Neural cell (in vitro differentiated cells): Measurements from ENCODE around the gene RILP. TPM values are rescaled to one million over a fixed set of nuclear protein-coding genes. Genes with fewer than 3 reads are reported as not detected.

Experiments used
- H2AFZ ChIP-seq: fragments of 200-600, 300-800 bp; sonication (generic), shearing (Covaris generic); 2 replicates; pipeline ENCODE4 v1.6.0; 2014; ENCODE audit warnings: low read depth, mild to moderate bottlenecking, antibody characterized with exemption, low read length, moderate library complexity
- H3F3A ChIP-seq: fragments of 200-600 bp; shearing (Covaris generic); 2 replicates; pipeline ENCODE4 v1.6.1; 2016; ENCODE audit warnings: mild to moderate bottlenecking, moderate library complexity, mixed read lengths, antibody characterized with exemption, low read length; ENCODE audit not compliant: insufficient read depth, poor library complexity, severe bottlenecking
- H3K27ac ChIP-seq: fragments of 200-600, 300-800 bp; sonication (generic), shearing (Covaris generic); 2 replicates; pipeline ENCODE4 v1.5.1; 2014; ENCODE audit warnings: mild to moderate bottlenecking, low read length, moderate library complexity
- H3K27me3 ChIP-seq: fragments of 300-800, 200-600 bp; sonication (generic), shearing (Covaris generic); 2 replicates; pipeline ENCODE4 v1.6.0; 2014; ENCODE audit warnings: mild to moderate bottlenecking, low read depth, low read length, moderate library complexity; ENCODE audit not compliant: insufficient read depth
- H3K36me3 ChIP-seq: fragments of 300-800, 200-600 bp; sonication (generic), shearing (Covaris generic); 2 replicates; pipeline ENCODE4 v1.5.1; 2014; ENCODE audit warnings: mild to moderate bottlenecking, antibody characterized with exemption, low read length, moderate library complexity; ENCODE audit not compliant: insufficient read depth
- H3K4me2 ChIP-seq: fragments of 300-800, 200-600 bp; sonication (generic), shearing (Covaris generic); 2 replicates; pipeline ENCODE4 v1.6.0; 2014; ENCODE audit warnings: mild to moderate bottlenecking, low read length
- H3K4me3 ChIP-seq: fragments of 300-800, 200-600 bp; sonication (generic), shearing (Covaris generic); 2 replicates; pipeline ENCODE4 v1.5.1; 2014; ENCODE audit warnings: mild to moderate bottlenecking, low read length, moderate library complexity
- H3K79me2 ChIP-seq: fragments of 200-600 bp; shearing (Covaris generic); replicated peaks from 2 replicates; pipeline ENCODE4 v1.6.0; 2014; ENCODE audit warnings: mild to moderate bottlenecking, low read length, moderate library complexity; ENCODE audit not compliant: insufficient read depth
- H3K9ac ChIP-seq: fragments of 300-800, 200-600 bp; sonication (generic), shearing (Covaris generic); 2 replicates; pipeline ENCODE4 v1.6.1; 2016; ENCODE audit warnings: mild to moderate bottlenecking, low read length, mixed read lengths
- H3K9me2 ChIP-seq: fragments of 200-600 bp; shearing (Covaris generic); 2 replicates; pipeline ENCODE4 v1.6.1; 2016; ENCODE audit warnings: mild to moderate bottlenecking, low read length, mixed read lengths; ENCODE audit not compliant: insufficient read depth
- H3K9me3 ChIP-seq: fragments of 200-600, 300-800 bp; sonication (generic), shearing (Covaris generic); 2 replicates; pipeline ENCODE4 v1.6.1; 2016; ENCODE audit warnings: mild to moderate bottlenecking, mixed run types, low read length, moderate library complexity, mixed read lengths
- H4K20me1 ChIP-seq: fragments of 200-600 bp; shearing (Covaris generic); 2 replicates; pipeline ENCODE4 v1.6.1; 2016; ENCODE audit warnings: mild to moderate bottlenecking, mixed run types; ENCODE audit not compliant: insufficient read depth
- EP300 ChIP-seq: fragments of 450-650 bp; conservative IDR thresholded peaks from 2 replicates; pipeline ENCODE4 v1.6.1; 2014; ENCODE audit warnings: antibody characterized with exemption, mild to moderate bottlenecking, moderate library complexity; ENCODE audit not compliant: poor library complexity, severe bottlenecking
- EZH2 ChIP-seq: fragments of 200-600, 300-800 bp; shearing (Covaris generic), sonication (generic); IDR thresholded peaks from 2 replicates; pipeline ENCODE4 v1.6.1; 2014; ENCODE audit warnings: antibody characterized with exemption, low read length, borderline replicate concordance, mild to moderate bottlenecking; ENCODE audit not compliant: insufficient read depth, poor library complexity, severe bottlenecking
- MXI1 ChIP-seq: fragments of 450-650 bp; conservative IDR thresholded peaks from 2 replicates; pipeline ENCODE4 v1.6.1; 2014; ENCODE audit warnings: antibody characterized with exemption, mild to moderate bottlenecking; ENCODE audit not compliant: poor library complexity, severe bottlenecking
- POLR2AphosphoS5 ChIP-seq: IDR thresholded peaks from 2 replicates; pipeline ENCODE4 v1.6.1; 2012
- RAD21 ChIP-seq: fragments of 450-650 bp; conservative IDR thresholded peaks from 2 replicates; pipeline ENCODE4 v1.6.1; 2014; ENCODE audit warnings: antibody characterized with exemption, mild to moderate bottlenecking, moderate library complexity
- SMC3 ChIP-seq: fragments of 450-650 bp; conservative IDR thresholded peaks from 2 replicates; pipeline ENCODE4 v1.6.1; 2014; ENCODE audit warnings: antibody characterized with exemption, mild to moderate bottlenecking, moderate library complexity; ENCODE audit not compliant: poor library complexity
- TAF1 ChIP-seq: IDR thresholded peaks from 2 replicates; pipeline ENCODE4 v1.6.1; 2012; ENCODE audit warnings: low read depth
- polyA plus RNA-seq: library from polyadenylated mRNA; depleted of rRNA; stranded (reverse); fragments of >200 nt; gene quantifications from 2 replicates; pipeline ENCODE4 v1.2.3, GENCODE V29; 2014
- TF ChIP-seq, protein P1 (sequence below): IDR thresholded peaks from 2 replicates; pipeline ENCODE4 v1.6.1; 2012; ENCODE audit warnings: borderline replicate concordance
- TF ChIP-seq, protein P2 (sequence below): fragments of 450-650 bp; IDR thresholded peaks from 2 replicates; pipeline ENCODE4 v1.5.1; 2014; ENCODE audit warnings: antibody characterized with exemption, mild to moderate bottlenecking, moderate library complexity; ENCODE audit not compliant: poor library complexity, severe bottlenecking

Gene RILP
- polyA plus RNA-seq, 1 donor from 2014 or later, result 7.5 TPM

DNA sequence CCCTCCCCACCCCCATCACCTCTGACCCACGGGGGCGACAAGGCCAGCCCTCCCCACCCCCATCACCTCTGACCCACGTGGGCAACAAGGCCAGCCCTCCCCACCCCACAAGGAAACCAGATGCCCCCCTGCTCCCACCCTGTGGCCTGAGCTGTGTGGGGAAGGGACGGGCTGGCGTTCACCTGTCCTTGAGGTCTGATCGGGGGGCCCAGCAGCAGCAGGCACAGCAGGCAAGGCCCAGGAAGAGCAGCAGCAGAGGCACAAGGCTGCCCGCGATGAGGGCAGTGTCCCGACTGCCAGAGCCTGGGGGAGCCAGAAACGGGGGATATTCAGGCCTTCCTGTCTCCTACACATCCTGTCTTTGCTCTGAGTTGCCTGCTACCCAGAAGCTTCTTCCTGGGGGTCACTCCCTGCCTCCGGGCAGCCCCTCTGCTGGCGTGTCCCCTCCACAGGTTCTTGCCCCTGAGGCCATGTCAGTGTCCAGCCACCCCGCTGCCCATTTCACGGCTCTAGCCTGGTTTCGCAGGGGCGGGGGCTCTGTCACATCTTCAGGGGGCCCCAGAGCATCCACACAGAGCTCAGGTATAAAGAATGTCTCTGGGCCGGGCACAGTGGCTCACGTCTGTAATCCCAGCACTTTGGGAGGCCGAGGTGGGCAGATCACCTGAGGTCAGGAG lies 10.9 kb downstream of the RILP start:
- TF ChIP-seq EP300 (no peak), TAF1 (no peak), RAD21 (no peak), SMC3 (no peak), EZH2 (no peak), POLR2AphosphoS5 (no peak), MXI1 (no peak)
- TF ChIP-seq, protein P1, sequence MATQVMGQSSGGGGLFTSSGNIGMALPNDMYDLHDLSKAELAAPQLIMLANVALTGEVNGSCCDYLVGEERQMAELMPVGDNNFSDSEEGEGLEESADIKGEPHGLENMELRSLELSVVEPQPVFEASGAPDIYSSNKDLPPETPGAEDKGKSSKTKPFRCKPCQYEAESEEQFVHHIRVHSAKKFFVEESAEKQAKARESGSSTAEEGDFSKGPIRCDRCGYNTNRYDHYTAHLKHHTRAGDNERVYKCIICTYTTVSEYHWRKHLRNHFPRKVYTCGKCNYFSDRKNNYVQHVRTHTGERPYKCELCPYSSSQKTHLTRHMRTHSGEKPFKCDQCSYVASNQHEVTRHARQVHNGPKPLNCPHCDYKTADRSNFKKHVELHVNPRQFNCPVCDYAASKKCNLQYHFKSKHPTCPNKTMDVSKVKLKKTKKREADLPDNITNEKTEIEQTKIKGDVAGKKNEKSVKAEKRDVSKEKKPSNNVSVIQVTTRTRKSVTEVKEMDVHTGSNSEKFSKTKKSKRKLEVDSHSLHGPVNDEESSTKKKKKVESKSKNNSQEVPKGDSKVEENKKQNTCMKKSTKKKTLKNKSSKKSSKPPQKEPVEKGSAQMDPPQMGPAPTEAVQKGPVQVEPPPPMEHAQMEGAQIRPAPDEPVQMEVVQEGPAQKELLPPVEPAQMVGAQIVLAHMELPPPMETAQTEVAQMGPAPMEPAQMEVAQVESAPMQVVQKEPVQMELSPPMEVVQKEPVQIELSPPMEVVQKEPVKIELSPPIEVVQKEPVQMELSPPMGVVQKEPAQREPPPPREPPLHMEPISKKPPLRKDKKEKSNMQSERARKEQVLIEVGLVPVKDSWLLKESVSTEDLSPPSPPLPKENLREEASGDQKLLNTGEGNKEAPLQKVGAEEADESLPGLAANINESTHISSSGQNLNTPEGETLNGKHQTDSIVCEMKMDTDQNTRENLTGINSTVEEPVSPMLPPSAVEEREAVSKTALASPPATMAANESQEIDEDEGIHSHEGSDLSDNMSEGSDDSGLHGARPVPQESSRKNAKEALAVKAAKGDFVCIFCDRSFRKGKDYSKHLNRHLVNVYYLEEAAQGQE, result no peak
- TF ChIP-seq, protein P2, sequence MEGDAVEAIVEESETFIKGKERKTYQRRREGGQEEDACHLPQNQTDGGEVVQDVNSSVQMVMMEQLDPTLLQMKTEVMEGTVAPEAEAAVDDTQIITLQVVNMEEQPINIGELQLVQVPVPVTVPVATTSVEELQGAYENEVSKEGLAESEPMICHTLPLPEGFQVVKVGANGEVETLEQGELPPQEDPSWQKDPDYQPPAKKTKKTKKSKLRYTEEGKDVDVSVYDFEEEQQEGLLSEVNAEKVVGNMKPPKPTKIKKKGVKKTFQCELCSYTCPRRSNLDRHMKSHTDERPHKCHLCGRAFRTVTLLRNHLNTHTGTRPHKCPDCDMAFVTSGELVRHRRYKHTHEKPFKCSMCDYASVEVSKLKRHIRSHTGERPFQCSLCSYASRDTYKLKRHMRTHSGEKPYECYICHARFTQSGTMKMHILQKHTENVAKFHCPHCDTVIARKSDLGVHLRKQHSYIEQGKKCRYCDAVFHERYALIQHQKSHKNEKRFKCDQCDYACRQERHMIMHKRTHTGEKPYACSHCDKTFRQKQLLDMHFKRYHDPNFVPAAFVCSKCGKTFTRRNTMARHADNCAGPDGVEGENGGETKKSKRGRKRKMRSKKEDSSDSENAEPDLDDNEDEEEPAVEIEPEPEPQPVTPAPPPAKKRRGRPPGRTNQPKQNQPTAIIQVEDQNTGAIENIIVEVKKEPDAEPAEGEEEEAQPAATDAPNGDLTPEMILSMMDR, result no peak
- Histone ChIP-seq H3K79me2 (no peaks in the 10 kb centered on the region), H3K27ac (no peak overlapping the region), H3K9me2 (no peaks in the 10 kb centered on the region), H3F3A (no peaks in the 10 kb centered on the region), H2AFZ (no peak overlapping the region), H4K20me1 (no peaks in the 10 kb centered on the region), H3K27me3 (peaks cover 3% of the 10 kb centered on the region), H3K36me3 (no peaks in the 10 kb centered on the region), H3K4me3 (no peak overlapping the region), H3K4me2 (no peak overlapping the region), H3K9me3 (no peaks in the 10 kb centered on the region), H3K9ac (peak overlapping the region; percentile 45)

DNA sequence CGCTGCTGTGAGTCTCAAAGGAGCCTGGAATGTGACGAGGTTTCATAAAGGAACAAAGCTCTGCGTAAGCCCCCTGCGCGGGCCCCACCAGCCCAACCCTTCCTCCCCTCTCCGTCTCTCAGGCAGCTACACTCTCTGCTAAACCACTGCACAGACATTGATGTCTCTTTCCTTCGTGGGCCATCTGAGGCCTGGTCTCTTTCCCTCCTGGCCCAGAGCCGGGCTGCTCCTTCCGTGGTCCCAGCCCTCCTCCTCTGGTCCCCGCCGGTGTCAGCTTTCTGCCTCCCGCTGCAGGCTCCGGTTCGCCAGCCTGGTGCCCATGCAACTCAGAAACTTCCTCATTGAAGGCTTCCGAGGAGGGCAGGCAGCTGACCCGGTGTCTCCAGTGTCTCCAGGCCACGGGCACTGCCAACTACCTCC lies 11.5 kb downstream of the RILP start:
- no peaks in the 10 kb centered on the region for H3K79me2 ChIP-seq
- H3K9ac ChIP-seq, result peak overlapping the region; percentile 45
- peak overlapping the region; percentile 24 for H3K27ac ChIP-seq
- H3K9me3 ChIP-seq, result no peaks in the 10 kb centered on the region
- no peaks in the 10 kb centered on the region for H4K20me1 ChIP-seq
- TF ChIP-seq RAD21 (no peak), EZH2 (no peak), TAF1 (no peak), POLR2AphosphoS5 (peak; percentile 10), MXI1 (no peak), EP300 (no peak), SMC3 (no peak)
- TF ChIP-seq, protein P2, result no peak
- TF ChIP-seq, protein P1, result peak; percentile 32
- H3K4me3 ChIP-seq, result no peak overlapping the region
- H3K9me2 ChIP-seq, result no peaks in the 10 kb centered on the region
- no peaks in the 10 kb centered on the region for H3F3A ChIP-seq
- H2AFZ ChIP-seq, result no peak overlapping the region
- no peaks in the 10 kb centered on the region for H3K36me3 ChIP-seq
- H3K4me2 ChIP-seq, result no peak overlapping the region
- H3K27me3 ChIP-seq, result peaks cover 3% of the 10 kb centered on the region
